ENCODE data around the gene MAPK8IP1. TPM values are rescaled to one million over a fixed set of nuclear protein-coding genes. Genes with fewer than 3 reads are reported as not detected.
A peak's percentile ranks its signal among the peaks of the same experiment; 100 is the strongest.

The MAPK8IP1 gene
- total and polyA plus RNA-seq, 2 donors from 2014 or later: 15.7 to 24.8 TPM

GRCh38 chr11:45894555-45895247, 9.2 kb downstream of the MAPK8IP1 start:
- no peak for FAIRE-seq

GRCh38 chr11:45895553-45896259, 10.3 kb downstream of the MAPK8IP1 start:
- peak in 1 of 5 donors; percentile 56 for DNase-seq
- H3K27me3 ChIP-seq (ENCODE audit: control insufficient read depth, insufficient read depth, low read length): no peaks in the 10 kb centered on the region
- FAIRE-seq: no peak

More at GRCh38 chr11:45894555-45895247, 9.2 kb downstream of the MAPK8IP1 start:
- Histone ChIP-seq H3K4me1 (ENCODE audit: control insufficient read depth in 2 of 3, insufficient read depth in 2 of 3, low read depth in 1 of 3, low read length in 3 of 3) (peaks cover 0 to 7% (median 0%) of the 10 kb centered on the region in 3 donors), H3K27ac (ENCODE audit: low read depth in 2 of 2, low read length in 2 of 2) (no peak overlapping the region), H3K9ac (ENCODE audit: low read length in 3 of 3) (no peak overlapping the region), H3K9me3 (ENCODE audit: control insufficient read depth in 2 of 3, insufficient read depth in 1 of 3, low read length in 3 of 3) (no peaks in the 10 kb centered on the region), H3K36me3 (ENCODE audit: control insufficient read depth in 2 of 3, insufficient read depth in 3 of 3, low read length in 3 of 3) (no peaks in the 10 kb centered on the region), H3K27me3 (ENCODE audit: control insufficient read depth, insufficient read depth, low read length) (no peaks in the 10 kb centered on the region), H3K4me3 (ENCODE audit: low read length in 3 of 3) (no peak overlapping the region)
- intact Hi-C loops (cut with DNase I): no loop called here
- TF ChIP-seq CTCF (IDR thresholded peaks at IDR 0.05; ENCODE audit: borderline replicate concordance, extremely low read depth, insufficient read depth): no peak
- no peak for DNase-seq

GRCh38 chr11:45896422-45896984, 11.1 kb downstream of the MAPK8IP1 start:
- H3K9ac ChIP-seq (ENCODE audit: low read length in 3 of 3): no peak overlapping the region
- TF ChIP-seq CTCF (IDR thresholded peaks at IDR 0.05; ENCODE audit: borderline replicate concordance, extremely low read depth, insufficient read depth): no peak
- intact Hi-C loops (cut with DNase I): no loop called here
- no peaks in the 10 kb centered on the region for H3K36me3 ChIP-seq (ENCODE audit: control insufficient read depth in 2 of 3, insufficient read depth in 3 of 3, low read length in 3 of 3)
- no peaks in the 10 kb centered on the region for H3K9me3 ChIP-seq (ENCODE audit: control insufficient read depth in 2 of 3, insufficient read depth in 1 of 3, low read length in 3 of 3)
- H3K27me3 ChIP-seq (ENCODE audit: control insufficient read depth, insufficient read depth, low read length): no peaks in the 10 kb centered on the region
- DNase-seq (peak; percentile 74 to 93 (median 92)), FAIRE-seq (no peak)
- H3K4me1 ChIP-seq (ENCODE audit: control insufficient read depth in 2 of 3, insufficient read depth in 2 of 3, low read depth in 1 of 3, low read length in 3 of 3): peaks cover 0 to 13% (median 4%) of the 10 kb centered on the region in 3 donors
- H3K27ac ChIP-seq (ENCODE audit: low read depth in 2 of 2, low read length in 2 of 2): no peak overlapping the region
- H3K4me3 ChIP-seq (ENCODE audit: low read length in 3 of 3): peak overlapping the region in 1 of 3 donors; percentile 49

More at GRCh38 chr11:45895553-45896259, 10.3 kb downstream of the MAPK8IP1 start:
- Histone ChIP-seq H3K36me3 (ENCODE audit: control insufficient read depth in 2 of 3, insufficient read depth in 3 of 3, low read length in 3 of 3) (no peaks in the 10 kb centered on the region), H3K4me3 (ENCODE audit: low read length in 3 of 3) (no peak overlapping the region), H3K27ac (ENCODE audit: low read depth in 2 of 2, low read length in 2 of 2) (no peak overlapping the region), H3K4me1 (ENCODE audit: control insufficient read depth in 2 of 3, insufficient read depth in 2 of 3, low read depth in 1 of 3, low read length in 3 of 3) (peaks cover 0 to 11% (median 3%) of the 10 kb centered on the region in 3 donors), H3K9ac (ENCODE audit: low read length in 3 of 3) (no peak overlapping the region), H3K9me3 (ENCODE audit: control insufficient read depth in 2 of 3, insufficient read depth in 1 of 3, low read length in 3 of 3) (no peaks in the 10 kb centered on the region)
- intact Hi-C loops (cut with DNase I): no loop called here
- no peak for TF ChIP-seq CTCF (IDR thresholded peaks at IDR 0.05; ENCODE audit: borderline replicate concordance, extremely low read depth, insufficient read depth)

Data from kidney (tissue), 14 donors.